Neural cell (in vitro differentiated cells): ENCODE data around the gene CUX1. TPM values are rescaled to one million over a fixed set of nuclear protein-coding genes. Genes with fewer than 3 reads are reported as not detected.

Source experiments
- H2AFZ ChIP-seq: fragments of 200-600, 300-800 bp; sonication (generic), shearing (Covaris generic); 2 replicates; pipeline ENCODE4 v1.6.0; 2014; ENCODE audit warnings: low read depth, mild to moderate bottlenecking, antibody characterized with exemption, low read length, moderate library complexity
- H3F3A ChIP-seq: fragments of 200-600 bp; shearing (Covaris generic); 2 replicates; pipeline ENCODE4 v1.6.1; 2016; ENCODE audit warnings: mild to moderate bottlenecking, moderate library complexity, mixed read lengths, antibody characterized with exemption, low read length; ENCODE audit not compliant: insufficient read depth, poor library complexity, severe bottlenecking
- H3K27ac ChIP-seq: fragments of 200-600, 300-800 bp; sonication (generic), shearing (Covaris generic); 2 replicates; pipeline ENCODE4 v1.5.1; 2014; ENCODE audit warnings: mild to moderate bottlenecking, low read length, moderate library complexity
- H3K27me3 ChIP-seq: fragments of 300-800, 200-600 bp; sonication (generic), shearing (Covaris generic); 2 replicates; pipeline ENCODE4 v1.6.0; 2014; ENCODE audit warnings: mild to moderate bottlenecking, low read depth, low read length, moderate library complexity; ENCODE audit not compliant: insufficient read depth
- H3K36me3 ChIP-seq: fragments of 300-800, 200-600 bp; sonication (generic), shearing (Covaris generic); 2 replicates; pipeline ENCODE4 v1.5.1; 2014; ENCODE audit warnings: mild to moderate bottlenecking, antibody characterized with exemption, low read length, moderate library complexity; ENCODE audit not compliant: insufficient read depth
- H3K4me2 ChIP-seq: fragments of 300-800, 200-600 bp; sonication (generic), shearing (Covaris generic); 2 replicates; pipeline ENCODE4 v1.6.0; 2014; ENCODE audit warnings: mild to moderate bottlenecking, low read length
- H3K4me3 ChIP-seq: fragments of 300-800, 200-600 bp; sonication (generic), shearing (Covaris generic); 2 replicates; pipeline ENCODE4 v1.5.1; 2014; ENCODE audit warnings: mild to moderate bottlenecking, low read length, moderate library complexity
- H3K79me2 ChIP-seq: fragments of 200-600 bp; shearing (Covaris generic); replicated peaks from 2 replicates; pipeline ENCODE4 v1.6.0; 2014; ENCODE audit warnings: mild to moderate bottlenecking, low read length, moderate library complexity; ENCODE audit not compliant: insufficient read depth
- H3K9ac ChIP-seq: fragments of 300-800, 200-600 bp; sonication (generic), shearing (Covaris generic); 2 replicates; pipeline ENCODE4 v1.6.1; 2016; ENCODE audit warnings: mild to moderate bottlenecking, low read length, mixed read lengths
- H3K9me2 ChIP-seq: fragments of 200-600 bp; shearing (Covaris generic); 2 replicates; pipeline ENCODE4 v1.6.1; 2016; ENCODE audit warnings: mild to moderate bottlenecking, low read length, mixed read lengths; ENCODE audit not compliant: insufficient read depth
- H3K9me3 ChIP-seq: fragments of 200-600, 300-800 bp; sonication (generic), shearing (Covaris generic); 2 replicates; pipeline ENCODE4 v1.6.1; 2016; ENCODE audit warnings: mild to moderate bottlenecking, mixed run types, low read length, moderate library complexity, mixed read lengths
- H4K20me1 ChIP-seq: fragments of 200-600 bp; shearing (Covaris generic); 2 replicates; pipeline ENCODE4 v1.6.1; 2016; ENCODE audit warnings: mild to moderate bottlenecking, mixed run types; ENCODE audit not compliant: insufficient read depth
- CTCF ChIP-seq: fragments of 450-650 bp; IDR thresholded peaks from 2 replicates; pipeline ENCODE4 v1.5.1; 2014; ENCODE audit warnings: antibody characterized with exemption, mild to moderate bottlenecking, moderate library complexity; ENCODE audit not compliant: poor library complexity, severe bottlenecking
- EP300 ChIP-seq: fragments of 450-650 bp; conservative IDR thresholded peaks from 2 replicates; pipeline ENCODE4 v1.6.1; 2014; ENCODE audit warnings: antibody characterized with exemption, mild to moderate bottlenecking, moderate library complexity; ENCODE audit not compliant: poor library complexity, severe bottlenecking
- EZH2 ChIP-seq: fragments of 200-600, 300-800 bp; shearing (Covaris generic), sonication (generic); IDR thresholded peaks from 2 replicates; pipeline ENCODE4 v1.6.1; 2014; ENCODE audit warnings: antibody characterized with exemption, low read length, borderline replicate concordance, mild to moderate bottlenecking; ENCODE audit not compliant: insufficient read depth, poor library complexity, severe bottlenecking
- MXI1 ChIP-seq: fragments of 450-650 bp; conservative IDR thresholded peaks from 2 replicates; pipeline ENCODE4 v1.6.1; 2014; ENCODE audit warnings: antibody characterized with exemption, mild to moderate bottlenecking; ENCODE audit not compliant: poor library complexity, severe bottlenecking
- POLR2AphosphoS5 ChIP-seq: IDR thresholded peaks from 2 replicates; pipeline ENCODE4 v1.6.1; 2012
- RAD21 ChIP-seq: fragments of 450-650 bp; conservative IDR thresholded peaks from 2 replicates; pipeline ENCODE4 v1.6.1; 2014; ENCODE audit warnings: antibody characterized with exemption, mild to moderate bottlenecking, moderate library complexity
- SMC3 ChIP-seq: fragments of 450-650 bp; conservative IDR thresholded peaks from 2 replicates; pipeline ENCODE4 v1.6.1; 2014; ENCODE audit warnings: antibody characterized with exemption, mild to moderate bottlenecking, moderate library complexity; ENCODE audit not compliant: poor library complexity
- TAF1 ChIP-seq: IDR thresholded peaks from 2 replicates; pipeline ENCODE4 v1.6.1; 2012; ENCODE audit warnings: low read depth
- polyA plus RNA-seq: library from polyadenylated mRNA; depleted of rRNA; stranded (reverse); fragments of >200 nt; gene quantifications from 2 replicates; pipeline ENCODE4 v1.2.3, GENCODE V29; 2014
- TF ChIP-seq, protein P1 (sequence below): IDR thresholded peaks from 2 replicates; pipeline ENCODE4 v1.6.1; 2012; ENCODE audit warnings: borderline replicate concordance

Gene CUX1
- polyA plus RNA-seq, 1 donor from 2014 or later = 26.6 TPM

DNA sequence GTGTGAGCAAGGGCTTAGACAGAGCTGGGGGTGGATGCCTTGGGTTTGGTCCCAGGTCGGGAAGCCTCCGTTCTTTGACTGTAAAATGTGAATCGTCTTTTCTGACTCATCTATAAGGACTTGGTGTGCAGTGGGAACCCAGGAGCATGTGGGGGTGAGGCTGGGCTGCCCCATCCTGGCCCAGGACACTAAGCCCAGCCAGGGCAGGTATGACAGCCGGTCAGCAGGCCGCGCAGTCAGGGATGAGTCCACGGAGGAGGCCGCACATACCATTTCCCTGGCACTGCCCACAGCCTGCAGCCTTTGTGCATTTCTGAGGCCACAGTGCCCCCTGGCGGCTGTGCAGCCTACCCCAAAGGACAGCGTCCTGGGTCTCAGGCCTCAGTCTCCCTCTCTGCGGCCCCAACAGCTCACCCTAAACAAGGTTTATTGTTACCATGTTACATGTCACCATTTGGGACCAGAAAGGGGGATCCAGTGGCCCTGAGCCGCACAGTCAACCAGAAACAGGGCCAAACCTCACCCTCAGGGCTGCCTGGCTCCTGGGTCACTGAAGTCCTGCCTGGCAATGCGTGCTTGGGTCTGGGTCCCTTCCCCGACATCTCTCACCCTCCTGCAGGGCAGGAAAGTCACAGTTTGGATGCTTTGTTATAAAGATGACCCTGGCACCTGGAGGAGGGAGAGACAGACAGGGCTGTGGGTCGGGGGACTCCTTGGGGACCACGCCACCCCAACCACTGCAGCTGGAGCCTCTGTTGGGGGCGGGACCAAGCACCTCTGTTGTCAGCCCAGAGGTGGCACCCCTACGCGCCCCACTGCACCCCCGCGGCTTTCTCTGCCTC lies 454.9 kb downstream of the CUX1 start:
- no peaks in the 10 kb centered on the region for H3K9me2 ChIP-seq
- no peak overlapping the region for H2AFZ ChIP-seq
- H3K79me2 ChIP-seq = no peaks in the 10 kb centered on the region
- no peaks in the 10 kb centered on the region for H3K36me3 ChIP-seq
- no peaks in the 10 kb centered on the region for H3K27me3 ChIP-seq
- H3K27ac ChIP-seq = no peak overlapping the region
- TF ChIP-seq, protein P1, sequence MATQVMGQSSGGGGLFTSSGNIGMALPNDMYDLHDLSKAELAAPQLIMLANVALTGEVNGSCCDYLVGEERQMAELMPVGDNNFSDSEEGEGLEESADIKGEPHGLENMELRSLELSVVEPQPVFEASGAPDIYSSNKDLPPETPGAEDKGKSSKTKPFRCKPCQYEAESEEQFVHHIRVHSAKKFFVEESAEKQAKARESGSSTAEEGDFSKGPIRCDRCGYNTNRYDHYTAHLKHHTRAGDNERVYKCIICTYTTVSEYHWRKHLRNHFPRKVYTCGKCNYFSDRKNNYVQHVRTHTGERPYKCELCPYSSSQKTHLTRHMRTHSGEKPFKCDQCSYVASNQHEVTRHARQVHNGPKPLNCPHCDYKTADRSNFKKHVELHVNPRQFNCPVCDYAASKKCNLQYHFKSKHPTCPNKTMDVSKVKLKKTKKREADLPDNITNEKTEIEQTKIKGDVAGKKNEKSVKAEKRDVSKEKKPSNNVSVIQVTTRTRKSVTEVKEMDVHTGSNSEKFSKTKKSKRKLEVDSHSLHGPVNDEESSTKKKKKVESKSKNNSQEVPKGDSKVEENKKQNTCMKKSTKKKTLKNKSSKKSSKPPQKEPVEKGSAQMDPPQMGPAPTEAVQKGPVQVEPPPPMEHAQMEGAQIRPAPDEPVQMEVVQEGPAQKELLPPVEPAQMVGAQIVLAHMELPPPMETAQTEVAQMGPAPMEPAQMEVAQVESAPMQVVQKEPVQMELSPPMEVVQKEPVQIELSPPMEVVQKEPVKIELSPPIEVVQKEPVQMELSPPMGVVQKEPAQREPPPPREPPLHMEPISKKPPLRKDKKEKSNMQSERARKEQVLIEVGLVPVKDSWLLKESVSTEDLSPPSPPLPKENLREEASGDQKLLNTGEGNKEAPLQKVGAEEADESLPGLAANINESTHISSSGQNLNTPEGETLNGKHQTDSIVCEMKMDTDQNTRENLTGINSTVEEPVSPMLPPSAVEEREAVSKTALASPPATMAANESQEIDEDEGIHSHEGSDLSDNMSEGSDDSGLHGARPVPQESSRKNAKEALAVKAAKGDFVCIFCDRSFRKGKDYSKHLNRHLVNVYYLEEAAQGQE = no peak
- TF ChIP-seq RAD21 (peak; percentile 91), CTCF (peak; percentile 92), TAF1 (no peak), SMC3 (peak; percentile 90), EZH2 (no peak)
- no peaks in the 10 kb centered on the region for H4K20me1 ChIP-seq
- no peak overlapping the region for H3K4me3 ChIP-seq
- no peak overlapping the region for H3K4me2 ChIP-seq
- no peaks in the 10 kb centered on the region for H3K9me3 ChIP-seq
- H3K9ac ChIP-seq = no peak overlapping the region
- H3F3A ChIP-seq = no peaks in the 10 kb centered on the region

GRCh38 chr7:102272917-102273748 lies 455.7 kb downstream of the CUX1 start:
- Histone ChIP-seq H3K36me3 (no peaks in the 10 kb centered on the region), H4K20me1 (no peaks in the 10 kb centered on the region), H3K79me2 (no peaks in the 10 kb centered on the region), H3K27ac (no peak overlapping the region), H3K9me2 (no peaks in the 10 kb centered on the region), H3K4me2 (no peak overlapping the region), H3F3A (no peaks in the 10 kb centered on the region), H3K4me3 (no peak overlapping the region), H3K9me3 (no peaks in the 10 kb centered on the region), H3K27me3 (no peaks in the 10 kb centered on the region), H3K9ac (no peak overlapping the region), H2AFZ (no peak overlapping the region)
- TF ChIP-seq POLR2AphosphoS5 = no peak
- TF ChIP-seq CTCF = no peak
- TF ChIP-seq, protein P1 = no peak
- no peak for TF ChIP-seq RAD21
- TF ChIP-seq MXI1 = no peak
- TF ChIP-seq EZH2 = no peak
- no peak for TF ChIP-seq EP300
- TF ChIP-seq SMC3 = no peak
- no peak for TF ChIP-seq TAF1
